ENCODE measurements around the gene TMEM175.

Gene TMEM175

DNA sequence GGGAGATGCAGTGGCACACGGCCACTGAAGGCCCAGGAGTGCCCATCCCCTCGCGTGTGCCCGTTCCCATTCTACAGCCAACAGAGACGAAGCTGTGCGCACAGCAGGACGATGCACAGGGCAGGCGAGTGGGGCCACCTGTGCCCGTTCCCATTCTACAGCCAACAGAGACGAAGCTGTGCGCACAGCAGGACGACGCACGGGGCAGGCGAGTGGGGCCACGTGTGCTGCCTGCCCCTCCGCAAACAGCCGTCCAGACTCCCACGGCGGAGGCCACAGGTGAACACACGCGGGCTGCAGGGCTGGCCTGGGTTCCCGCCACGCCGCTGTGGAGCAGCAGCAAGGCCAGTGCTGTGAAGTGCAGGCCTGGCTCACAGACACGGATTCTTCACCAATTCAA, 32.2 kb upstream of the TMEM175 start:
- DNase-seq = no peak

DNA sequence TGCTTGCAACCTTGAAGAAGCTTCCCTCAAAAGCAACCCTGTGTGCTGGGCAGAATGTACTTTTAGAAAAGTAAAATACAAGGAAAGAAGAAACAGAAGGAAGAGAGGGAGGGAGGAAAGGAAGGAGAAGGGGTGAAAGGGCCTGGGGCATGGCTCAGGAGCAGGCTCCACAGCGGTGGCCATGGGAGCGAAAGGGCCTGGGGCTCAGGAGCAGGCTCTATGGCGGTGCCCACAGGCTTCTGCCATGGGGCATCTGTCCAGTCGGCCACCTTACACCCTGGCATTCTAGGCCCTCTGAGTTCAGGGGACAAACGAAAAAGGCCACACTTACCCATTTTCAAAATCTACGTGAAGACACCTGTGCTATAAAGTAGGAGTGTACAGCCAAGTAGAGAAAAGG, 31.5 kb upstream of the TMEM175 start:
- no peak for DNase-seq

DNA sequence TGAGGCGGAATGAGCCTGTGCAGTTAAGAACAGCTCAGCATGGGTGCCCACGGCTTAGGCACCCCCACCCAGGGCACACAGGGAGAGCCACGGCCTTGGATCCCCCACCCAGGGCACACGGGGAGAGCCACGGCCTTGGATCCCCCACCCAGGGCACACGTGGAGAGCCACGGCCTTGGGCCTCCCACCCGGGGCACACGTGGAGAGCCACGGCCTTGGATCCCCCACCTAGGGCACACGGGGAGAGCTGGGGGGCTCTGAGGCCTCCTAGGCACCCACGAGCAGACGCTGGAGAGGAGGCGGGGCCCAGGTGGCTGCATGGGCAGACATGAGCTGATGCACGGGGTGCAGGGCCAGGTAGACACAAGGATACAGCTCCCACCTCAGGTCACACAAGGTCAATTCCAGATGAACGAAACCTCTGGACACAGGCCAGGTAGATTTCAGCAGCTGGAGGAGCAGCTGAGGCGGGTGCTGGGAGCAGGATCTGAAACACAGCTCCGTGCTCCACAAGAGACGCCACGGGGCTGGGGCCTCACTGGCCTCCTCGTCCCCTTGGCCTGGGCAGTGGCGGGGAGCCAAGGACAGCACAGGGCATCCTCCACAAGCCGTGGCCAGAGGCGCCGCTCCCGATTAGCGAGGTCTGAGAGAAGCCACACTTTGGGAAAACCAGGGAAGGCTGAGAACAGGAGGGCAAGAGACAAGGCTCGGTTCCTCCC, 30.9 kb upstream of the TMEM175 start:
- no peak for DNase-seq

DNA sequence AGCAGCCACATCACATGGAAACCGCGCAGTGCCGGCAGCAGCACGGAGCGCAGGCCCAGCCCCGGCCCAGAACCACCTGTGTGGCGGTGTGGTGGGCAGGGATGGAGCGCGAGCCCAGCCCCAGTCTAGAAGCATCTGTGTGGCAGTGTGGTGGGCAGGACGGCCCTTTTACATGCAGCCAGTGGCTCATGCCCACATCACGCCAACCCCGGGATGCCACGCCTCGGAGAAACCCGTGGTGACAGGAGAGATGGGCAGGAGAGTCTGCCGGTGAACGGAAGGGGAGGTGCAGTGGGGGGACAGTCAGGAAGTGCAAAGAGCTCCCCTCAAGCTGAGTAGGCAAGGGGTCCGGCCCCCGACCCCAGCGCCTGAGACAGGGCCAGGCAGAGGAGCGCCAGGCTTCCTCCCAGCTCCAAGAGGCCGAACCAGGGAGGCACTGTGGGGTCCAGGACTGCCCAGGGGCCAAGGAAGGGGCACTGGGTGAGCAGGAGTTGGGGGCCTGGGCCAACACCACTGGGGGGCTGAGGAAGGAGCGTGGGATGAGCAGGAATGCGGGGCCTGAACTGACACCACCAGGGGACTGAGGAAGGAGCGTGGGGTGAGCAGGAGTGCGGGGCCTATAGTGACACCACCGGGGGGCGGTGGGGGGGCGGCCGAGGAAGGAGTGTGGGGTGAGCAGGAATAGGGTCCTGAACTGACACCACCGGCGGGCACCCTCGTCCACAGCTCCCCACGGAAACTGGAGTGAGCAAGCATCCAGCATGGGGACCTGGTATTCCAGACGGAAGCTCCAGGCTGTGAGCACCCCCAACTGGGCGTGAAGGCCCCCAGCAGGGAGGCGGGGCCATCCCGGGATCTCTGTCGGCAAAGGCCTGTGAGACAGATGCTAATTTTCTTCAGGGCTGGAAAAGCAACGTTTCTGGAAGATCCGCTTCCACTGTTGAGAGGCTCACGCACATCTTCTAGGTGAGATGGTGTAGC, 28.9 kb upstream of the TMEM175 start:
- no peak for DNase-seq

DNA sequence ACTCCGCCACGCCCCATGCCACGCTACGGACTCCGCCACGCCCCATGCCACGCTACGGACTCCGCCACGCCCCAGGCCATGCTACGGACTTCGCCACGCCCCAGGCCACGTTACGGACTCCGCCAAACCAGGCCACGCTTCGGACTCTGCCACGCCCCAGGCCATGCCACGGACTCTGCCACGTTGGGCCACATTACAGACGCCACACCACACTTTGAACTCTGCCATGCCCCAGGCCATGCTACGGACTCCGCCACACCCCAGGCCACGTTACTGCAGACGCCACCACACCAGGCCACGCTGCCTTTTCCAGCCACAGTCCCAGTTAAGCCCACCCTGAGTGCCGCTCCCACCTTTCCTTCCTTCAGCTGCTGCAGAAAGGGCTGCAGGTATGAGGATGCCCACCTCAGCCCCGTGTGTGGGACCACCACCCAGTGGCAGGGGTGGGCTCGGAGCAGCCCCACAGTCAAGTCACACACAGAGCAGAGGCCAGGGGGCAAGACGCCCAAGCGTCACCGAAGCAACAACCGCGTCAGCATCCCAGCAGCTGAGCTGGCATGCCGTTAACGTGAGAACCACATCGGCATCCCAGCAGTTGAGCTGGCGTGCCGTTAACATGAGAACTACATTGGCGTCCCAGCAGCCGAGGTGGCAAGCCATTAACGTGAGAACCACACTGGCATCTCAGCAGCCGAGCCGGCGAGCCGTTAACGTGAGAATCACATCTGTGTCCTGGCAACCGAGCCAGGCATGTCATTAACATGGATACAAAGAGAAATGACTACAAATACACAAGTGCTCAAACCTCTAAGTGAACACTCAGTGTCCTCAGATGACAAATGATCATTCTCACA, 26.5 kb upstream of the TMEM175 start:
- no peak for DNase-seq

DNA sequence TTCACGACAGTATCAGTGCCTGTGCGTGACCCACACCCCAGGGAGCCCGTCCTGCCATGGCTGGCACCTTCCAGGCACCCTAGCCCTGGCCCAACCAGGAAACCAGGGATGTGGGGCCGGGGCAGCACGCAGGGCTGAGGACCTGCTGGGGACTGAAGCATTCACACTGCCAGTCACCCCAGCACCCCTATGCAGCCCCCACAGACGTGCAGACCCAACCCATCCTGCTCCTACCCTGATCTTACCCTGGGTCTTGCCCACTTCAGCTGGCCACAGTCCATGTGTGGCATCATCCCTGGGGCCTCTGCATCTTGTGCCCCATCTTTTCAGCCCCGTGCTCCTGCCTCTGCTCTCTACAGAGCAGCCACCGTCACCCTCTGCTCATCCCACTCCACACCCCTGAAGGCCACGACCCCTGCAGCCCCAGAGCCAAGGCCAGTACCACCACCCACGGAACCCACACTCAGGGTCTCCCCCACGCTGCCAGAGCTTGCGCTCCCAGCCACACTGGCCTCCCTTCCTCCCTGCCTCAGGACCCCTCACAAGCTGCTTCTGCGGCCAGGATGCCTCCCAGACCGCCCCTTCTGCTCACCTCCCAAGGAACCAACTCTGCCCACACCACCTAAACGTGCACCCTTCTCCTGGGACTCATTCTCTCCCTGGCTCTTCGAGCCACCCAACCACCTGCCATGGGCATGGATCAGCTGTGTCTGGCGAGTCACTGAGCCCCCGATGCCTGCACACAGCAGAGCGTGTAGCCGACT, 25.7 kb upstream of the TMEM175 start:
- no peak for DNase-seq

DNA sequence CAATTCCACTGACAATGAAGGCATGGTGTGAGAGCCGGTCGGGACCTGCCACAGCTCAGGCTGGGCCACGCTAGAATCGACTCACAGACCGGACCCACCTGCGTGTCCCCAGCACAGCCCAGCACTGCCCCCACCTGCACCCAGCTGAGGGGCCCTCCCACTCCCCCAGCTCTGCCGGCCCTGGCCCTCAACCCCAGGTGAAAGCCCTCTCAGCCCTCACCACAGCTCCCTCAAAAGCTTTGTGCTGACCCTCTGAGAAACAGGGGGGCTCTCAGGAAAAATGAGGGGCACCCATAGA, 25.2 kb upstream of the TMEM175 start:
- no peak for DNase-seq

DNA sequence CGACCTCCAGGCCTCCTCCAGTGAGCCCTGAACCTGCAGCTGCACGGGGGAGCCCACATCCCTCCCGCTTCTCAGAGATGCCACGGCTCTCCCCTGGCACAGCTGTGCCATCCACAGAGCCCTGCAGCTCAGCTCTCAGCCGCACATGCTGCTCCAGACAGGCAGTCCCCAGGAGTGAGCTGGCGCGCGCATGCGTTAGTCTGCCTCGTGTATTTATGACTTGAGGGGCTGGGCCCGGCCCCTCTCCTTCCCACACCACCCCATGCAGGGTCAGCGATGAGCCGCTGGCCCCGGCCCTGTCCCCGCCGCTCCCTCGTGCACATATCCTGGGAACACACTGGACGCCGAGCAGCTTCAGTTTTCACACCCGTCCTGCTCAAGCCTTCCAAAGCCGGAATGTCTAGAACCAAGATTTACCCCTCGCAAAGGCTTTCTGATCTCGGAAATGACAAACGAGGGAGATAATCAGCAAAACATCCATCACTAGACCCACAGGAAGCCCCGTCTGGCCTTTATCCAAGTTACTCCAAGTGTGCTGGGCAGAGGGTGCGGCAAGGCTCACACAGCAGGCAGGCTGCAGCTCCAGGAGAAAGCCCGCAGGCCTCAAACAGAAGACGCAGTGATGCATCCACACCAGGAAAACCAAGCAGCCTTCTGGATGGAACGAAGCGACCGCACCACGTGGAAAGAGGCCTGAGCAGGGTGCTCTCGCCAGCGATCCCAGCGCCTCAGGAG, 24.4 kb upstream of the TMEM175 start:
- peak; percentile 10 for DNase-seq

DNA sequence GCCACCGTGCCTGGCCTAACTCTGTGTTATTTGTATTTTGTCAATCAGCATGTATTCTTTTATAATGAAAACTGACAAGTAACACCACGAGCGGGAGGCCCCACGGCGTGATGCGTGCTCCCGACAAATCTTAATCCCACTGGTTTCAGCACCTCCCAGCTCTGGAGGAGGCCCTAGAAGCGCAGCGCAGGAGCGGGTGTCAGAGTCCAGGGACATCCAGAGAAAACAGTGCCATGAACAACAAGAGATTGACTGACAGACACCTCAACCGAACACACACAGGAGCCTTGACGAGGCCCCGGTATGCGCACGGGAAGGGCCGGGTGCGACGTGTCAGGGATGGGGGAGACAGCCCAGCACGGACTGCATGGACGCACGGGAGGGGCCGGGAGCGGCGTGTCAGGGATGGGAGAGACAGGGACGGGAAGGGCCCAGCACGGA, 23.1 kb upstream of the TMEM175 start:
- DNase-seq = no peak

DNA sequence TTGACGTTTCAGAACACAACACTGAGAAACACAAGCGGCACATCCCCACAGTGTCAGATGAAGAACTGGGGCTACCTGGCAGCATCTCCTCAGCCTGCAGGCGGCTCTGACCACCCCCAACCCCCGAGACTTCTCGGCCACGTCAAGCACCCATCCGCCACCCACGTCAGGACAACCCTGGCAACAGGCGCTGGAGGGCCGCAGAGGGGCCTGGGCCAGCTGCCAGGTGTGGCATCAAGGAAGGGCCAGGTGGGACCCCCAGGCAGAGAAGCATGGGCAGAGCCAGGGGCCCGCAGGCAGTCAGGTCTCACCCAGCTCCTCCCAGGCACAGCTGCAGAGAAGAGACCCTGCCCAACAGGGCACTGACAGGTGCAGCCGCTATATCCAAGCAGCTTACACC, 22.4 kb upstream of the TMEM175 start:
- no peak for DNase-seq

DNA sequence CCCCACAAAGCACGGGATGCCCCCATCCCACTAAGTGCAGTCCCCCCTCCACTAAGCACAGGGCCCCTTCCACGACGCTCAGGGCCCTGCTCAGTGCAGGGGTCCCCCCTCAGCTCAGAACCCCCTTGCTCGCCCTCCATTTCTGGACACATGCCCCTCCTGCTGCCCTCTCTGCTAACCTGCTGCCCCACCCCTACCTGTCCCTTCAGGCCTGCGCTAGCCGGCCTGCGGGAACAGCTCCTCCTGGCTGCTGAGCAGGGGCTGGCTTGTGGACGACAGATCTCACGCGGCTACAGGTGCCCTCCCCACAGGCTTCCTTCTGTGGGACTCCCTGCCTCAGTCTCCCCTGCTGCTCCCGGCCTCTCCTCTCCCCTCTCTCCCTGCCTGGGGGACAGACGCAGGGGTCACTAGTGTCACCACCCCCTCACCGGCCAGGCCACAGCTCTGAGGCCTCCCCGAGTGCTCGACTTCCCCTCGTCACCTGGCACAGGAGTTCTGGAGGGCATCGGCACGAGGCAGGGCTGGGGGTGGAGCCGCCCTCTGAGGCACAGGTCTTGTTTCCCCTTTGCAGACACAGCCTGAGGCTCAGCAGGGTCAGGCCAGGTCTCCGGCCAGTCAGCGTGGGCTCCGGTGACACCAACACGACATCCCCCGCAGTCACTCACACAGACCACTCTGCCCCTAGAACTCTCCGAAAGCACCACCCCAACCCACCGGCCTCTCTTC, 21.7 kb upstream of the TMEM175 start:
- DNase-seq = no peak

DNA sequence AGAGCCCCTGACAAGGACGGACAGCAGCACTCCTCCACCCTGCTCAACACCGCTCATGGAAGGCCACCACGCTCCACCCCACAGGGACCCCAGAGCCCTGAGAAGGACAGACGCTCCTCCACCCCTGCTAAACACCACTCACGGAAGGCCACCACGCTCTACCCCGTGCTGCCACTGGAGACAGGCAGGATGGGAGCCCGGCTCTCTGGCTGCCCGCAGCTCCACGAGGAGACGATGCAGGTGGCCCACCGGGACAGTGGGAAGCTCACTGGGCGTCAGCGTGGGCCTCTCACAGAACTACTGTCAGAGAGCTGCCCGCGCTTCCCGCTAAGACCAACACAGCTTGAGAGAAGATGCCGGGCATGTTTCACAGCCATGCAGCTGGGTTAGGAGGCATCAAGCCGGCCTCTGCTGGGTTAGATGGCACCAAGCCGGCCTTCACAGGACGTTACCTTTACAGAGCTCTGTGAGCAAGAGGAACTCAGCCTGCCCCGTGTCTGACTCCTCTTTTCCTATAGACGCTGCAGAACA, 21.0 kb upstream of the TMEM175 start:
- no peak for DNase-seq

DNA sequence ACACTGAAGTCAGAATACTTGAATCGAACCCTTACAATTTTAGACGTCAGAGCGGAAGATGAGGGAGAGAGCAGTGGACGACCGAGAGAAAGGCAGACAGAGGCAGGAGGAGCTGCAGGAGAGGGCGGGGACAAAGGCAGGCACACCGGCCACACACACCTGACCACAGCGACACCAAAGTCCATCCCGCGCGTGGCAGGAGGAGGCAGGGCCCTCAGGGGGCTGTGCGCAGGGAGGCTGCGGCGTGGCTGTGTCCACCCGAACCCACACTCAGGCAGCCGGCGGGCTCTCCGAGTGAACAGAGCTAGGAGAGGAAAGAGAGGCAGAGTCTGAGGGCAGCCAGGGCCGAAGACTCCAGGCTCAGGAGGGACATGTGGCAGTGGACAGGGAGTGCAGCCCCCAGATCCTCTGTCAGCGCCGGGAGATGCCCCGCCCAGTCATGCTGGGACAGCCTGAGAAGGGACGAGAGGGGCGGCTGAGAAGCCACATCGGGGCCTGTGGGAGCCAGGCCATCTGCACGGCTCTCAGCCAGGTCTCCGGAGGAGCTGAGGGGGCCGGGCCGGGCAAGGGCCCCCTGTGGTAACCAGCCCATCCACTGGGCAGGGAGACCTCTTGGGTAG, 20.3 kb upstream of the TMEM175 start:
- no peak for DNase-seq

DNA sequence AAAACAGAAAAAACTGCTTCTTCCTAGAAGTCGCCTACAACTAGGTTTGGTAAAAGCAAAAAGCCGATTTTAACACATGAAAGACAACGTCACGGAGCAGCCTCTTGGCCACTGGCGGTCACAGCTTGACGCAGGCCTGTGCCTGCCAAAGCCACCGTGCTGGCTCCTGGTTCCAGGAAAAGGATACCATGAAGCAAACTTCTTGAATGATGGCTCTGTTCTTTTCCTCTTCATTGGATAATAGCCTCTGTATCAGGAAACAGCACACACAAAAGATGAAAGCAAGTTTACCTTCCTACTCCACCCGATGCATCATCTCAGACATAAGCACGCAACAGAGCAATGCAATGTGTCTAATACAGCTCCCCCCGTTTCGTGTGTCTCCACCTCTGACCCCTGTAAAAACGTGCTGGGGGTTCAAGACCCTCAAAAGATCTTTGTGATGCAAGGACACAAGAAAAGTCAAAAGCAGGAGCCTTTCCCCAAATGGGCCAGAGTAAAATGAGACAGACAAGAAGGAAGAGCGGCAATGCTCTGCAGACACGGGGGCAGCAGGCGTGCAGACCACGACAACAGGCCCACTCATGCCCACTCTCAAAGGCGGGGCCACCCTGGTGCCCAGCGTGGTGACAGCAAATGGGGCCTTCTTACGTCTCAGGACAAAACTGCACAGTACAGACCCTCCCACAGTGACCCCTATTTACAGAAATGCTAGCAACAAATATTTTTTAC, 19.5 kb upstream of the TMEM175 start:
- DNase-seq = no peak

DNA sequence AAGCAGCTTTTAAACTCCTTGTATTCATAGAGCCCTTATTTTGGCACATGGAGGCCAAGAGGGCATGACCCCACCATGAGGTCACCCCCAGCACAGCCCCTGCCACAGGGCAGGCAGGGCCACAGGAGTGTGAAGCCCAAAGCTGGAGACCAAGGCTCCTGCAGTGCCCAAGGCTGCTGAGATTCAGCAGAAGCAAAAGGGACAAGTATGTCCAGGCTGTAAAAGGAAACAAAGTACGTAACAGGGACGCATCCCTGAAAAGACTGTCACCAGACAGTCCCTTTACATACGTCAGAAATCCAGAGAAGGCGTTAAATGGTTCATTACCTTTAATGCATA, 19.0 kb upstream of the TMEM175 start:
- no peak for DNase-seq

DNA sequence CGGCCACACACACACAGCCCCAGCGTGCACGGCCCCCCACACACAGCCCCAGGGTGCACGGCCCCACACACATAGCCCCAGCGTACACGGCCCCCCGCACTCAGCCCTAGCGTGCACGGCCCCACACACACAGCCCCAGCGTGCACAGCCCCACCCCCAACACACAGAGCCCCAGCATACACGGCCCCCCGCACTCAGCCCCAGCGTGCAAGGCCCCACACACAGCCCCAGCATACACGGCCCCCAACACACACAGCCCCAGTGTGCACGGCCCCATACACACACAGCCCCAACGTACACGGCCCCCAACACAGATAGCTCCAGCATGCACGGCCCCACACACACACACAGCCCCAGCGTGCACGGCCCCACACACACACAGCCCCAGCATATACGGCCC, 17.7 kb upstream of the TMEM175 start:
- DNase-seq = no peak

DNA sequence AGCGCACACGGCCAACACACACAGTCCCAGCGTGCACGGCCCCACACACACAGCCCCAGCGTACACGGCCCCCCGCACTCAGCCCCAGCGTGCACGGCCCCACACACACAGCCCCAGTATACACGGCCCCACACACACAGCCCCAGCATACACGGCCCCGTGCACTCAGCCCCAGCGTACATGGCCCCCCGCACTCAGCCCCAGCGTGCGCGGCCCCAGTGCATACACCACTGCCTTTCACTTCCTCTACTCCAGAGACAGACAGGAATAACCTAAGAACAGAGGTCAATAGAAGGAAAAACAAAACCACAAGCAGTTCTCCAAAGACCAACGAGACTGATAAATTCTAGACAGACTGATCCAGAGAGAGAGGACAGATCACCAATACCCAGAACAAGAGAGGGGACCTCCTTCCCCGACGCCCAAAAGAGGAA, 17.2 kb upstream of the TMEM175 start:
- DNase-seq = no peak

DNA sequence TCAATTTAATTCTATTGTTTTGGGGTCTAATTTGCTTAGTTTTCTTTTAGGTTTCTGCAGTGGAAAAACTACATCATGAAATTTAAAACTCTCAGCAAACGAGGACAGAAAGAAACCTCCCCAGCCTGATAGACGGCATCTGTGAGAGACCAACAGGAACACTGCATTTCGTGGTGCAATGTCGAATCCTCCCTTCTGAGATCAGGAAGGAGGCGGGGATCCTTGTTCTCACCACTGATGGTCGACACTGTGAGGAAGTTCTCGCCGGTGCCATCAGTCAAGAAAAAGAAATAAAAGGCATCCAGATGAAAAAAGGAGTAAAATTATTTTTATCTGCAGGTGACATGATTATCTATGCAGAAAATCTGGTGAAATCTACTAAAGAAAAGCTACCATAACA, 16.7 kb upstream of the TMEM175 start:
- DNase-seq = no peak

DNA sequence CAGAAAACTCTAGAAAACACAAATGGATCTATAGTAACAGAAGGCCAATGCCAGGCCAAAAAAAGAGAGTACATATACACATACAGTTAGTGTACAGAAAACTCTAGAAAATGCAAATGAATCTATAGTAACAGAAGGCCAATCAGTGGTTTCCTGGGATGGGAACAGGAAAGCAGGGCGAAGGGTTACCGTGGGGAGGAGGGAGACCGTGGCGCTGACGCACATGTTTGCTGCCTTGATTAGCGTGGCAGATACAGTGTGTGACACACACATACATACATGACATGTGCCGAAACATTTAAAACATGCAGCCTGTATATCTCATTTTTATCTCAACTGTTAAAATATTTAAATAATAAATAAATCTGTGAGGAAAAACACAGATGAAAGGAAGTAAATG, 14.8 kb upstream of the TMEM175 start:
- no peak for DNase-seq

DNA sequence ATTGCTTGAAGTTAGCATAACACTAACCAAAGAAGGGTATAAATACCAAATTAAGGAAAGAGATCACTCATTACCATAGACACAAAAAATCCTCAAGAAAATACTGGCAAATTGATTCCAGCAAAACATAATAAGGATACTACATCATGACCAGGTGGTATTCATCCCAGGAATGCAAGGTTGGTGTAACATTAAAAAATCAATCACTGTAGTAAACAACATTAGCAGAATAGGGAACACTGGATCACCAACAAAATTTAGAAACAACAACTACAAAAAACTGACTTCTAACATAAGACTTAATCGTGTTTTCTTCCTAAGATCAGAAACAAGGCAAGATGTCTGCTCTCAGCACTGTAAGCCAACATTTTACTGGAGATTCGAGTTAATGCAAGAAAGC, 14.3 kb upstream of the TMEM175 start:
- DNase-seq = no peak
